HG03280 (cell line): ENCODE measurements around the gene LAG3.

Experiments used
- ATAC-seq: cut with Tn5 transposase; IDR thresholded peaks from one replicate; pipeline ENCODE4 v1.9.1; 2021; ENCODE audit warnings: mild to moderate bottlenecking, moderate library complexity; ENCODE audit not compliant: unreplicated experiment

Gene LAG3

GRCh38 chr12:6771091-6771495, 1.2 kb upstream of the LAG3 start:
- ATAC-seq: no peak

DNA sequence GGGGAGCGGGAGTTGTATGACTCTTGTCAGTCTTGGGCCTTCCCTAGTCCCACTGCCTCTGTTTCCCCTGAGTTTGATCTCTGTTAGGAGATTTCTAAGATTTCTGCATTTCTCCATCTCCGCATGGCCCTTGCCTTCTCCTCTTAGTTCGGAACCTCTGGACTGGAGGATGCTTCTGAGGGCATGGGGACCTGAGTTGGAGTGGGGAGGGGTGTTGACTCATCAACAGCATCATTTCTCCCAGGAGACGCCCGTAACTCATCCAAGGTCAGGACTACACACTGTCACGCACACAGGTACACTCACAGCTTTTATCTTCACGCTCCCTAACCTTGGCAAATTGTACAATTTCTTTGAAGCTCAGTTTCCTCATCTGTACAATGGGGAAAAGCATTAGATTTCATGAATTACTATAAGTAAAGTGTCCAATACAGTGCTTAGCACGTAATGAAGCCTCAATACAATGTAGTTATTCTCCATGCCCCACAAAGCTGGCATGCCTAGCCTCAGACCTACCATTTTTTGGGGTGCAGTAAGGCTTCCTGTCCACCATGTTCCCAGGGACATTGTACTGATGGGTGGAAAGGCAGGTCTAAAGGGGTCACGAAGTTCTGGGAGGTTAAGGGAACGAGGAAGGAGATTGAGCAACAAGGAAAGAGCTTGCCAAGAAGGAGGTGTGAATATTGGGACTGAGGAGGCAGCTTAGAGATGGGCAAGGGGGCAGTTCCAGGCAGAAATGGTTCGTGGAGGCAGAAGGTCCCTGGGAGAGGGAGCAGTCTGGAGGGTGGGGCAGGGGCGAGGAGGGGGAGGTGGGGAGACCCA, 600 bp upstream of the LAG3 start:
- no peak for ATAC-seq

DNA sequence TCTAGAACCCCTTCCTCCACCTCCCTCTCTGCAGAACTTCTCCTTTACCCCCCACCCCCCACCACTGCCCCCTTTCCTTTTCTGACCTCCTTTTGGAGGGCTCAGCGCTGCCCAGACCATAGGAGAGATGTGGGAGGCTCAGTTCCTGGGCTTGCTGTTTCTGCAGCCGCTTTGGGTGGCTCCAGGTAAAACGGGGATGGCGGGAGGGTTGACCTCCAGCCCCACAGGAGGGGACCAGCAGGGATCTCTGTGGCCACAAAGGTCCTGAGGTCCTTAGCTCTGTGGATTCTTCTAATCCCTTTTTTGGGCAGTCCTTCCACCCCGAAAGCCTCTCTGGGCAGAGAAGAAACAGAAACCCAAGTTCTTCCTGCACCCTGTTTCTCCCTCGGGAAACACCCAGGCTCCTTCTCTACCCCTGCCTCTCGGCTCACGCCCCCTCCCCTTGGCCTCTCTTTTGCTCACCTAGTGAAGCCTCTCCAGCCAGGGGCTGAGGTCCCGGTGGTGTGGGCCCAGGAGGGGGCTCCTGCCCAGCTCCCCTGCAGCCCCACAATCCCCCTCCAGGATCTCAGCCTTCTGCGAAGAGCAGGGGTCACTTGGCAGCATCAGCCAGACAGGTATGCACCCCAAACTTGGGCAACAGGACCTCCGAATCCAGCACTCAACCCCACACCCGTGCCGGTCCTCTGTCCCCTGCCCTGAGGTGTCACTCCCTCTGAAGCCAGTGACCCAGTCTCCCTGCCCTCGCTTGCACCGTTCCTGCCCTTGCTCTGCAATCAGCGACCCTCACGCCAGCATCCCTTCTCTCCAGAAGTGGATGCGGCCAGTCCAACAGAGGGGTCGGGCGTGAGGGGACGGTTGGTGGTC, 638 bp downstream of the LAG3 start:
- ATAC-seq: no peak

GRCh38 chr12:6773590-6774351, 1.5 kb downstream of the LAG3 start:
- ATAC-seq: no peak

DNA sequence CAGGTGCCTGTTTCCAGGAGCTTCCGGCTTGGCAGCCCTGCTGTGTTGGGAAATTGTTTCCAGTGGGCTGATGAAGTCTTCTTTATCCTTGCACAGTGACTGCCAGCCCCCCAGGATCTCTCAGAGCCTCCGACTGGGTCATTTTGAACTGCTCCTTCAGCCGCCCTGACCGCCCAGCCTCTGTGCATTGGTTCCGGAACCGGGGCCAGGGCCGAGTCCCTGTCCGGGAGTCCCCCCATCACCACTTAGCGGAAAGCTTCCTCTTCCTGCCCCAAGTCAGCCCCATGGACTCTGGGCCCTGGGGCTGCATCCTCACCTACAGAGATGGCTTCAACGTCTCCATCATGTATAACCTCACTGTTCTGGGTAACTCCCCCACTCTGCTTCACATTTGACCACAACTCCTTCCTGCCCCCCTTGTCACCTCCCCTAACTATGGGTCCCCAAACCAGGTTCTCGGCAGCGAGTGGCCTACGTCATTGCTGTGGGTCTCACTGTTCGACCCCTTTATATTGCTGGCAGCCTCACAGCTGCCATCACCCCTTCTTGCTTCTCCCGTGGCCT, 2.3 kb downstream of the LAG3 start:
- ATAC-seq: no peak

DNA sequence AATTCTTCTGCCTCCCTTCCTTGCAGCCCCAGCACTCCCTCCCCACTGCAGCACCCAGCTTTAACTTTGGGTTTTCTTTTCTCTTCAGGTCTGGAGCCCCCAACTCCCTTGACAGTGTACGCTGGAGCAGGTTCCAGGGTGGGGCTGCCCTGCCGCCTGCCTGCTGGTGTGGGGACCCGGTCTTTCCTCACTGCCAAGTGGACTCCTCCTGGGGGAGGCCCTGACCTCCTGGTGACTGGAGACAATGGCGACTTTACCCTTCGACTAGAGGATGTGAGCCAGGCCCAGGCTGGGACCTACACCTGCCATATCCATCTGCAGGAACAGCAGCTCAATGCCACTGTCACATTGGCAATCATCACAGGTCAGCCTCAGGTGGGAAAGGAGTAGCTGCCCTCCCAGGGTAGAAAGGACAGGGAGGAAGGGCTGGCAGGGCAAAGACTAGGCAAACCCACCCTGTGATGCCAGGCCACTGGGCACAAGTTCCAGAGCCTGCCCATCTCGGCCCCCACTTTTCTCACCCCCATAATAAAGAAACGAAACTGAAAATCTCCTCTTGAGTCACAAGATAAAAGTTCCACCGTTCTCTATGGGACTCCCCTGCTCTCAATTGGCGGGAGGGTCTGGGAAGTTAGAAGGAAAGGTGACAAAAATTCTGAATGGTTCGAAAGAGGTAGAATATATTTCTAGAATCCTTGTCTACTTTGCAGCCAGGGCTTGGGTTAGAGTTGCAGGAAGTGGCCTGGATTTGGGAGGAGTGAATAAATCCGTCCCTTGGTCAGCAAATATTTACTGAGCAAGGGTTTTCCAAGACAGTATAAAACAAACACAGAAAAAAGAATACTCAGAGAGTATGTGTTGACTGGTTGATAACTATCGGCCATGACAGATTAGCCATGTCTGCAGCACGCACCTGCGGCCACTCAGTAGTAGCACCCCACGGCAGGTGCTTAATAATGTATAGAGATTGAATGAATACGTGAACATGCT, 3.2 kb downstream of the LAG3 start:
- ATAC-seq: no peak

GRCh38 chr12:6777386-6777785, 5.1 kb downstream of the LAG3 start:
- ATAC-seq: no peak

GRCh38 chr12:6778217-6778573, 5.9 kb downstream of the LAG3 start:
- no peak for ATAC-seq

DNA sequence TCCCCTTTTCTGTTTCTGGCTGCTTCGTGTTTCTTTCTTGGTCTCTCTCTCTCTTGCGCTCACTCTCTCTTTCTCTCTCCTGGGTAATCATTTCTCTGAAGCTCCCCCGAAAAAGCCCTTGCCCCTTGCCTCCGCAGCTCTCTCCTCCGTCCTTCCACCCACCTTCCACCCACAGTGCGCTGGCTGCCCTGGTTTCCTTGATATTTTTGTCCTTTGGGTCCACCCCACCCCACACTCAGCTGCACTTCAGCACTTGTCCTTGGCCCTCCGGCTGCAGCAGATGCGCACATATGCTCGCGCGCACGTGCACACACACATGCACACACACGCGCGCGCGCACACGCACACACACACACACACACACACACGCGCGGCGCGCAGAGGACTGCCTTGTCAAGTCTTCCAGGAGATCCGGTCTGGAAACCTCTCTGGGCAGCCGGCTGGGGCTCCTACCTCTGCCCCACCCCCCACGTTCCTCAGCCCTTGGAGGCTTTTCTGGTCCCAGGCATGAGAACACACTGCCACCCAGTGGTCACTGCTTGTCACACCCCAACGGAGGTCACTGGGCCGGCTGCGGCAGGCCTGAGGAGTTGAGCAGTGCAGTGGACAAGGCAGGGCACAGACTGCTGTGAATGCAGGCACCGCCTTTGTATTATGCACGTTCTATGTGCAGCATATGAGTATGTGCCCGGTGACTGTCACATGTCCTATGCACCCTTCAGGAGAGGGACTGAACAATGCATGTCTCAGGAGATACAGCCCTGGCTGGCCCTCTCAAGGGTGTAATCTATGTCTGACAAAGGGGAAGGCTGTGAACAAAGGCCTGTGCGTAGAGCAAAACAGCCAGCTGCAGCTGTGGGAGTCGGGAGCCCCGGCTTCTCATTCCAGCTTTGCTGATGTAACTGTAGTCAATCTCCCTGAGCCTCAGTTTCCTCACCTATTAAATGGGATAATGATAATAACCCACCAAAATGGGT, 6.5 kb downstream of the LAG3 start:
- ATAC-seq: peak; percentile 73

GRCh38 chr12:6779708-6780432, 7.5 kb downstream of the LAG3 start:
- ATAC-seq: no peak

DNA sequence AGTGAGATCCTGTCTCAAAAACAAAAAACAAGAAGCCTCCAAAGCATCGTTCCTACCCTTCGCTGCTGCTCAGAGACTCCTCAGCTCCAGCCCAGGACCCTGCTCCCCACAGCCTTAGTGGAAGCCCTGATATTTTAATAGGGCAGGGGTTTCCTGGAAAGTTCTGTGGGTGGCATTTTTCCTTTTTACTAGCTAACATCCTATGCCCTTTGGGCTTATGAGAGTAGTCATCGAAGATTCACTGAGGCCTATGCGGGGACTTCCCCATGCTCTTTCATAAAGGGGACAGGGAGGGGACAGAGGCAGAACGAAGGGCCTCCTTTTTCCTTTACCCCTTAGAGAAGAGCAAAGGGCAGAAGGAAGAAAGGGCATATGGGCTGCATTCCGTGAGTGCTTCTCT, 8.3 kb downstream of the LAG3 start:
- no peak for ATAC-seq

DNA sequence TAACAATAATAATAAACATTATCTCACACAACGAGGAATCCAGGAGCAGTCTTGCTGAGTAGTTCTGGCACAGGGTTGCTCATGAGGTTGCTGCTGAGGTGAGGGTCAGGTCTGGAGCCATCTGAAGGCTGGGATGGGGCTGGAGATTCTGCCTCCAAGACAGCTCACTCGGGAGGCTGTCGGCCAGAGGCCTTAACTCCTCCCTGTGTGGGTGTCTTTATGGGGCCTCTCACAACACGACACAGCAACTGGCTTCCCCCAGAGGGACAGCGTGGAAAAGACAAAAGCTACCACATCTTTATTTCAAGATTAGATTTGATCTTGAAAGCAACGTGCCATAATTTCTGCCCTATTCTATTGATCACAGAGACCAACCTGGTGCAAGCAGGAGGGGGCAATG, 9.8 kb downstream of the LAG3 start:
- ATAC-seq: no peak

DNA sequence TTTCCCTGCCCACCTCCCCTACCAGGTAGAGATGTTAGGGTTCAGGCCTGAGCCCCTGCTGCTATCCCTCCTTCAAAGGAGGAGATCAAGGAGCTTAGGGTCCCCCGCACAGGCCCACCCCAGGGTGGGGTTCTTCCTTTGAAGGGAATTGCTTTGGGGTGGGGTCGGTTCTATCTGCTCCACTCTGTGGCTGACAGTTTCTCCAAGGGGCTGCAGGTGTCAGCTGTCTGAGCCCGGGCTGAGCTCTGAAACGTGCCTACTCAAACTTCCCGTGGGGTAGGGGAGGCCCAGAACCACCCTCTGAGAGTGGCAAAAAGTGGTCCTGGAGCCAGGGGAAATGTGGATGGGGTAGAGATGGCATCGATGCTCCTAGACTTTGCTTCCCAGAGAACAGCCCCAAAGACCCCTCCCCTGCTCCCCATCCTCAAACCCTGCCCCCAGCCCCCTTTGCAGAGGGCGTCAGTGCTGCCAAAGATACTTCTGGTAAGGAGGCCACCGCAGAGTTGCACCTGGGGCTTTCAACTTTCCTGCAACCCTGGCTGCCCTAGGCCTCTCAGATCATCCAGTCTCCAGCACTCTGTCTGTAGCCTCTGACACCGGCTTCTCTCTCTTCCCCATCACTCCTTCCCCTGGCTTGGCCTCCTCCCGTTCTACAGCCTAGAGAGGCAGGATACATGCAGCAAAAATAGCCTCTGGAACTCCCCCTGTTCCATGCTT, 10.7 kb downstream of the LAG3 start:
- ATAC-seq: no peak

DNA sequence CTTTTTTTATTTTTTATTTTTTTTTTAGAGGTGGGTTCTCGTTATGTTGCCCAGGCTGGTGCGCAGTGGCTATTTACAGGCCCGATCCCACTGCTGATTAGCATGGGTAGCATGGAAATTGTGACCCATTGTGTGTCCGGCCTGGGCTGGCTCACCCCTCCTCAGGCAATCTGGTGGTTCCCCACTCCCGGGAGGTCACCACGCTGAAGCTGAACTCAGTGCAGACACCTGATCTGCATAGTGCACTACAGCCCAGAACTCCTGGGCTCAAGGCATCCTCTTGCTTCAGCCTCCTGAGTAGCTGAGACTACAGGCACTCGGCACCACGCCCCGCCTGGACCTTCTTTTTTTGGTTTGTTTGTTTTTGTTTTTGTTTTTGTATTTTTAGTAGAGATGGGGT, 11.5 kb downstream of the LAG3 start:
- no peak for ATAC-seq

- no peak for ATAC-seq
Observed at GRCh38 chr12:6784296-6784695, 12.0 kb downstream of the LAG3 start.

DNA sequence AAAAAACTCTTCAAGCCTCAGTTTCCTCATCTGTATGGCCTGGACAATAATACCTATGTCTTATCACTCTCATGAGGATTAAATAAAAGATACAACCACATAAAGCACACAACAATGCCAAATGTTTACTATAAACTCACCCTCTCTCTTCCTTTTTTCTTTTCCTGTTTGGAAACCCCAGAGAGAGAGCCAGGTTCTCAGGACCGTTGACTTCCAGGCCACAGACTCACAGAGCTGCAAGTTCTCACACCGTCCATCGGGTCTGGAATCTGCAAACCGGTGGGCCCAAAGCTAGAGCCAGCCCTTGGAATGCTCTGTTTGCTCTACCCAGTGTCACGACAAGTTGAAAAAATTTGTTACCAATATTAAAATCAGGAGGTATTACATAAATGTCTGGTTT, 12.4 kb downstream of the LAG3 start:
- no peak for ATAC-seq

DNA sequence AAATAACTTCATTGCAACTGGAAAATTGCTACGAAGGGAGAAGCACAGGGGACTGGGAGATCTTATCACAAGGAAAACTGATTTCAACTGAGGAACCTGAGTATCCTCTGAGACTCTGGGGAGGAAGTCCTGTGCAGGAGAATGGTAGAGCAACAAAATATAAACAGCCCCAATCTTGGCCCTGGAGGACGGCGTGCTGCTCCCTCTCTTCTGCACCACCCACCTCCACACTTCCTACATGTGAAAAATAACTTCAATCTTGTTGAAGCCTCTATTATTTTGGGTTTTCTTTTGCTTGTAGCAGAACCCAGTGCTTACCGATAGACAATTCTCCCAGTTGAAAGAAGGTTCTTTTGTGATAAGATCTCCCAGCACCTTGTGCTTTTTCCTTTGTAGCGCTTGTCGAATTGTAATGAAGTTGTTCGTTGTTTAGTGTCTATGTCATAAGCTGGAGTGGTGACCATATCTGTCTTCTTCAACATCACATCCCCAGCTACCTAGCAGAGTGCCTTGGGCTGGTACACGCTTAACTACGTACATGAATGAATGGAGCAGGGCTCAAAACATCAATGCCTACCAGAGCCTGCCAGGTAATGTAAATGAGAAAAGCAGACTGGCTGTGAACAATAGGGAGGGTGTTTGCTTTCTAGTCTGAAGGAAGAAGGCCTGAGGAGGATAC, 14.2 kb downstream of the LAG3 start:
- ATAC-seq: no peak
